RWPE1 (cell line): ENCODE measurements around the gene EPHB2.
A peak's percentile ranks its signal among the peaks of the same experiment; 100 is the strongest.

Source experiments
- CTCF ChIA-PET: fragments of 350-600 bp; sonication (Branson Sonifier 250); formaldehyde crosslinking; extraction: SDS; loops from one replicate; lab custom pipeline; 2021; lab: Yijun Ruan, JAX
- POLR2A ChIA-PET: fragments of 400-600 bp; formaldehyde crosslinking; extraction: SDS; loops from one replicate; lab custom pipeline; 2020; ENCODE audit warnings: antibody characterized with exemption; ENCODE audit not compliant: low non-redundant PET; lab: Yijun Ruan, JAX
- DNase-seq: peaks from one replicate; pipeline ENCODE4 v3.0.0; 2012; ENCODE audit warnings: low spot score
- H3K27ac ChIP-seq: fragments of 450-650 bp; 2 replicates; pipeline ENCODE4 v1.5.1; 2017
- TF ChIP-seq, protein P1 (sequence below): fragments of 450-650 bp; conservative IDR thresholded peaks from 2 replicates; pipeline ENCODE4 v1.5.1; 2017; ENCODE audit warnings: low read depth, mild to moderate bottlenecking

EPHB2 gene

DNA sequence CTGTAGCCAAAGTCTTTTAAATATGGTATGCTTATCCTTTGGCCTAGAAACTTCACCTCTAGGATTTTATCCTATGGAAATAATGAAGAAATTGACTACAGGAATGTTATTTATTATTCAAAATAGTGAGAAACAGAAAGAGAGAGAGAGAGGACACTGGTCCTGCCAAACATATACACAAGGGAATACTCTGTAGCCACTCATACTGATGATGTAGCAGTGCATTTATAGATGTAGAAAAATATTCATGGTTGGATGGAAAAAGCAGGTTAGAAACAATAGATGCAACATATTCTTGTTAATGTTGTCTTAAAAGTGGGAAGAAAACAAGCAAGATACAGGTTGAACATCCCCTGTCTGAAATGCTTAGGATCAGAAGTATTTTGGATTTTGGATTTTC, 22.2 kb upstream of the EPHB2 start:
- POLR2A ChIA-PET = no interaction called here
- CTCF ChIA-PET = interaction anchor here (0.6 to 1.2 kb wide), 2 partner anchors 14 to 467 kb away, joined by 3 to 4 read pairs; no protein-coding TSS in a partner anchor
- no peak overlapping the region for H3K27ac ChIP-seq
- TF ChIP-seq, protein P1, sequence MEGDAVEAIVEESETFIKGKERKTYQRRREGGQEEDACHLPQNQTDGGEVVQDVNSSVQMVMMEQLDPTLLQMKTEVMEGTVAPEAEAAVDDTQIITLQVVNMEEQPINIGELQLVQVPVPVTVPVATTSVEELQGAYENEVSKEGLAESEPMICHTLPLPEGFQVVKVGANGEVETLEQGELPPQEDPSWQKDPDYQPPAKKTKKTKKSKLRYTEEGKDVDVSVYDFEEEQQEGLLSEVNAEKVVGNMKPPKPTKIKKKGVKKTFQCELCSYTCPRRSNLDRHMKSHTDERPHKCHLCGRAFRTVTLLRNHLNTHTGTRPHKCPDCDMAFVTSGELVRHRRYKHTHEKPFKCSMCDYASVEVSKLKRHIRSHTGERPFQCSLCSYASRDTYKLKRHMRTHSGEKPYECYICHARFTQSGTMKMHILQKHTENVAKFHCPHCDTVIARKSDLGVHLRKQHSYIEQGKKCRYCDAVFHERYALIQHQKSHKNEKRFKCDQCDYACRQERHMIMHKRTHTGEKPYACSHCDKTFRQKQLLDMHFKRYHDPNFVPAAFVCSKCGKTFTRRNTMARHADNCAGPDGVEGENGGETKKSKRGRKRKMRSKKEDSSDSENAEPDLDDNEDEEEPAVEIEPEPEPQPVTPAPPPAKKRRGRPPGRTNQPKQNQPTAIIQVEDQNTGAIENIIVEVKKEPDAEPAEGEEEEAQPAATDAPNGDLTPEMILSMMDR = no peak
- no peak for DNase-seq

DNA sequence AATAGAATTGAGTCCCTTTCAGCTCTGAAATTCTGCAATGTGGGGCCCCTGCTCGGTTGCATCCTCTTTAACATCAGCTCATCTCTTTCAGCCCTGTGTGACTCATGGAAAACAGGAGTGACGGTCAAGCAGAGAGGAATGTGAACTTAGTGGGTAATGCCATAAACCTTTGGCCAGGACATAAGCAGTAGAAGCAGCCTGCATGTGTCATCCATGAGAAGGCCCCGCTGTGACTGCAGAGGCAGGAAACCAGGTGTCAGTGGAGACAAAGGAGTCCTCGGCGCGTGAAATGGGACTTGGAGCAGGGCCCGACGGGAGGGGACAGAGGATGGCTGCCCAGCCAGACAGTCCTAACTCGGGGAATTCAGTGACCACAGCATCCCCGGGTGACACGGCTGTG, 21.1 kb upstream of the EPHB2 start:
- ChIA-PET CTCF (no interaction called here), POLR2A (no interaction called here)
- peak; percentile 92 for DNase-seq
- H3K27ac ChIP-seq = no peak overlapping the region
- TF ChIP-seq, protein P1 = no peak

DNA sequence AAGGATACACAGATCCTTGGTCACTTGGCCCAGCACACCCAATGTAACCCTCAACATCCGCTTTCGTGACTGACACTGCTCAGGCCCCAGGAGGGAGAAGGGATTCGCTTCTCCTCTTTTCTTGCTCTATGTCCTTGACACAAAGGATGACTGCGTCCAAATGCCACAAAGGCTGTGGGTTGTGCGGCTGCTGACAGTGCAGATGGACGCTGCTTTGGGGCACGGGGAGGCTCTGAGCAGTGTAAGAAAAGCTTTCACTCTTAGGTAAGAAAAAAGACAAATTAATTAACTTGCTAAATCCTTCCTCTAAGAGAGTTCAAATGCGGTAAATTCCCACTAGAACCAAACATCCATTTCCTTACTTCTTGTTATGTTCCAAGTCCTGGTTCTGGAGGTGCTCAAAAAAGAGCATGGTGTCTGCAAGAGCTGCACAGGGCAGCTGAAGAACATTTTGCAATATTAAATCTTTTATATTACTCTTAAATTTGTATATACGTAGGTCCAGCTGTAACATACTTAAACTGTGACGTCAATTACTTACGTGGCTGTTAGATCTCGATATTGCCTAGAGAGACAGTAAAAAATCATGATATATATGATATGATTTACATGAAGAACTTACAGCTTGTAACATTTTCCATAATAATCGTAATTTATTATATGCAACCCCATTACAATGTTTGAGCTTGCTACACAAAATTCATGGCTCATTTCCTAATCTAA, 19.4 kb upstream of the EPHB2 start:
- ChIA-PET CTCF (interaction anchor here (0.8 kb wide), 2 partner anchors 13 to 239 kb away, joined by 3 read pairs; no protein-coding TSS in a partner anchor), POLR2A (no interaction called here)
- H3K27ac ChIP-seq = no peak overlapping the region
- DNase-seq = no peak
- TF ChIP-seq, protein P1 = no peak

DNA sequence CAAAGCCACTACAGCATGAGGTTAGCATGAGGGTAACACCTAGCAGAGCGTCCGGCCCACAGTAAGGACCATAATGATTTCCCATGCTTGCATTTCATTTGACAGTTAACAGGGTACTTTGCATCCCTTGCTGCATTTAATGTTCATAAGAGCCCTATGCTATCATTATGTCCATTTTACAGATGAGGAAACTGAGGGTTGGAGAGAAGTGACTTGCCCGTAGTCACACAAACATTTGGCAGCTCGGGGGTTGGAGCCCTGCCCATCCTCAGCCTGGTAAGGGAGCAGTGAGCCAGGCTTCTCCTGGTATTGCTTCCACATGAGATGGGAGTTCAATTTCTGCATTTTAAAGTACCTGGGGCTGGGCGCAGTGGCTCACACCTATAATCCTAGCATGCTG, 16.5 kb upstream of the EPHB2 start:
- ChIA-PET CTCF (interaction anchor here (0.6 kb wide), 1 partner anchor 10 kb away, joined by 3 read pairs; no protein-coding TSS in a partner anchor), POLR2A (no interaction called here)
- TF ChIP-seq, protein P1 = no peak
- DNase-seq = no peak
- H3K27ac ChIP-seq = no peak overlapping the region

DNA sequence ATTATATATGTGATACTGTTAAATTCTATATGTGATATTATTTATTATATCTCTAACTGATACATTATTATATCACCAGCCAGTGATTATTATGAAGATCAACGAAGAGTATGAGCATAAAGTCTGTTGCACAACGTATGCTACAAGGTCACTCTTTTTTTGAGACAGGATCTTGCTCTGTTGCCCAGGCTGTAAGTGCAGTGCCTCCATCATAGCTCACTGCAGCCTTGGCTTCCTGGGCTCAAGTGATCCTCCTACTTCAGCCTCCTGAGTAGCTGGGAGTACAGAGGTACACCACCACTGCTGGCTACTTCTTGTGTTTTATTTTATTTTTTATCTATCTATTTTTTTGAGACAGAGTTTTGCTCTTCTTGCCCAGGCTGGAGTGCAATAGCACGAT, 14.0 kb upstream of the EPHB2 start:
- CTCF ChIA-PET = interaction anchor here (0.7 kb wide), 1 partner anchor 12 kb away, joined by 5 read pairs; no protein-coding TSS in a partner anchor
- no peak overlapping the region for H3K27ac ChIP-seq
- TF ChIP-seq, protein P1 = no peak
- no peak for DNase-seq
- POLR2A ChIA-PET = no interaction called here

DNA sequence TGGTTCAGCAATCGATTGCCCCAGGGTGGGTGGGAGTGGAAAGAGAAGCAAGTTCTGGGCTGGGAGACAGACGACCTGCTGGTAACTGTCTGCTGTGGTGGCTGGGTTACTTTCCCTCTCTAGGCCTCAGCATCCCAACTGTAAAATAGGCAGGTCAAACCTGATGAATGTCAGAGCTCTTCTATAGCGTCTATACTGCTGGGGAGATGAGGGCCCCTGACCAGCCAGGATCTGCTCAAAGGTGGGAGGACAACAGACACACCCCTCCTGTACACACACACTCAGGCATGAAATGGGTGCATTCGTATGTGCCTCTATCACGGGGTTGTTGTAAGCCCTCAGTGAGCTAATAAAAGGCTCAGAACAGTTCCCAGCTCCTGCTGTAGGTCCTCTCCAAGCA, 12.7 kb upstream of the EPHB2 start:
- ChIA-PET CTCF (interaction anchor here (0.5 to 0.7 kb wide), 4 partner anchors 191 to 727 kb away, joined by 3 to 5 read pairs (median 4); no protein-coding TSS in a partner anchor), POLR2A (no interaction called here)
- TF ChIP-seq, protein P1 = no peak
- no peak overlapping the region for H3K27ac ChIP-seq
- DNase-seq = no peak
